IMR-90 (cell line): ENCODE data around the gene P2RX7. TPM values are rescaled to one million over a fixed set of nuclear protein-coding genes. Genes with fewer than 3 reads are reported as not detected.
A peak's percentile ranks its signal among the peaks of the same experiment; 100 is the strongest.

Source experiments
- ATAC-seq: fragments of 200-7000 bp; cut with Tn5 transposase; 2 replicates; pipeline ENCODE4 v1.9.1; 2020; ENCODE audit warnings: low read depth, mild to moderate bottlenecking, moderate library complexity
- BruUV-seq: library from RNA; stranded (reverse); fragments of 400-500 nt; replicated peaks from 2 replicates; lab custom pipeline; 2021; lab: Mats Ljungman, UMichigan
- CTCF ChIA-PET: fragments of 300-600 bp; formaldehyde crosslinking; extraction: SDS; loops from one replicate; lab custom pipeline; 2021; ENCODE audit warnings: antibody characterized with exemption; lab: Yijun Ruan, JAX
- POLR2A ChIA-PET: fragments of 300-600 bp; sonication (Branson Sonifier 250); formaldehyde crosslinking; loops from one replicate; lab custom pipeline; 2022; ENCODE audit warnings: antibody characterized with exemption; ENCODE audit not compliant: unreplicated experiment; lab: Charles Lee
- DNase-seq: peaks from one replicate; pipeline ENCODE4 v3.0.0; 2013
- H2AFZ ChIP-seq: replicated peaks from 2 replicates; pipeline ENCODE3; 2013; ENCODE audit warnings: low read length, mild to moderate bottlenecking; ENCODE audit not compliant: poor library complexity
- H2AK5ac ChIP-seq: 2 replicates; pipeline ENCODE4 v1.6.1; 2013; ENCODE audit warnings: low read depth, low read length, inconsistent platforms
- H2AK9ac ChIP-seq: replicated peaks from 2 replicates; pipeline ENCODE3; 2013; ENCODE audit warnings: mild to moderate bottlenecking, low read depth, low read length, moderate library complexity; ENCODE audit not compliant: poor library complexity
- H2BK120ac ChIP-seq: 2 replicates; pipeline ENCODE4 v1.6.1; 2013; ENCODE audit warnings: low read depth, low read length, inconsistent platforms
- H2BK15ac ChIP-seq: 3 replicates; pipeline ENCODE4 v1.6.1; 2013; ENCODE audit warnings: low read depth, low read length, inconsistent platforms
- H2BK20ac ChIP-seq: 2 replicates; pipeline ENCODE4 v1.6.1; 2013; ENCODE audit warnings: low read depth, mild to moderate bottlenecking, inconsistent platforms, low read length, moderate library complexity
- H2BK5ac ChIP-seq: 2 replicates; pipeline ENCODE4 v1.6.1; 2013; ENCODE audit warnings: mild to moderate bottlenecking, low read depth, low read length, inconsistent platforms; ENCODE audit not compliant: poor library complexity, severe bottlenecking
- H3K14ac ChIP-seq: replicated peaks from 2 replicates; pipeline ENCODE4 v1.6.1; 2013; ENCODE audit warnings: low read depth, low read length, inconsistent platforms
- H3K18ac ChIP-seq: 2 replicates; pipeline ENCODE4 v1.6.1; 2013; ENCODE audit warnings: low read depth, low read length, control low read depth
- H3K23ac ChIP-seq: 2 replicates; pipeline ENCODE4 v1.6.1; 2013; ENCODE audit warnings: low read depth, low read length, inconsistent platforms
- H3K27ac ChIP-seq: 2 replicates; pipeline ENCODE4 v1.5.1; 2013; ENCODE audit warnings: mild to moderate bottlenecking, control low read depth, low read length; ENCODE audit not compliant: insufficient read depth
- H3K27me3 ChIP-seq: 2 replicates; pipeline ENCODE4 v1.6.1; 2013; ENCODE audit warnings: low read length; ENCODE audit not compliant: control insufficient read depth, insufficient read depth
- H3K36me3 ChIP-seq: 2 replicates; pipeline ENCODE4 v1.6.1; 2013; ENCODE audit warnings: low read length, mixed read lengths; ENCODE audit not compliant: control insufficient read depth, insufficient read depth
- H3K4ac ChIP-seq: 2 replicates; pipeline ENCODE4 v1.6.1; 2013; ENCODE audit warnings: low read depth, low read length, inconsistent platforms
- H3K4me1 ChIP-seq: 2 replicates; pipeline ENCODE4 v1.6.1; 2013; ENCODE audit warnings: low read length, mixed read lengths; ENCODE audit not compliant: control insufficient read depth, insufficient read depth
- H3K4me2 ChIP-seq: 2 replicates; pipeline ENCODE4 v1.6.1; 2013; ENCODE audit warnings: low read depth, mild to moderate bottlenecking, control low read depth, low read length, moderate library complexity
- H3K4me3 ChIP-seq: 2 replicates; pipeline ENCODE4 v1.5.1; 2013; ENCODE audit warnings: low read depth, mild to moderate bottlenecking, control low read depth, low read length, moderate library complexity; ENCODE audit not compliant: insufficient read depth
- H3K56ac ChIP-seq: 2 replicates; pipeline ENCODE4 v1.6.1; 2013; ENCODE audit warnings: low read length, inconsistent platforms; ENCODE audit not compliant: insufficient read depth; ENCODE audit errors: extremely low read depth
- H3K79me1 ChIP-seq, 2 experiments: 2 replicates each; pipeline ENCODE4 v1.6.1; 2013; ENCODE audit warnings: low read length in 2 of 2, inconsistent platforms in 1 of 2, low read depth in 1 of 2
- H3K9ac ChIP-seq: 2 replicates; pipeline ENCODE4 v1.6.1; 2013; ENCODE audit warnings: low read depth, low read length, control low read depth
- H3K9me1 ChIP-seq: 2 replicates; pipeline ENCODE4 v1.6.1; 2013; ENCODE audit warnings: low read length, inconsistent platforms; ENCODE audit not compliant: insufficient read depth
- H3K9me3 ChIP-seq: 2 replicates; pipeline ENCODE4 v1.6.1; 2013; ENCODE audit warnings: low read length; ENCODE audit not compliant: control insufficient read depth, insufficient read depth
- H4K20me1 ChIP-seq: 2 replicates; pipeline ENCODE4 v1.6.1; 2013; ENCODE audit warnings: low read length, inconsistent platforms; ENCODE audit not compliant: insufficient read depth
- H4K5ac ChIP-seq: 2 replicates; pipeline ENCODE4 v1.6.1; 2013; ENCODE audit warnings: mild to moderate bottlenecking, low read depth, low read length, control low read depth
- H4K8ac ChIP-seq, 2 experiments: 2 replicates each; pipeline ENCODE4 v1.6.1; 2013; ENCODE audit warnings: low read depth in 2 of 2, low read length in 2 of 2, control low read depth in 1 of 2, inconsistent platforms in 1 of 2
- H4K91ac ChIP-seq: 2 replicates; pipeline ENCODE4 v1.6.1; 2013; ENCODE audit warnings: low read depth, low read length, inconsistent platforms; ENCODE audit not compliant: insufficient read depth
- RCOR1 ChIP-seq: IDR thresholded peaks from 2 replicates; pipeline ENCODE4 v1.6.1; 2012; ENCODE audit warnings: mild to moderate bottlenecking, low read length, improper control_type of control experiment; ENCODE audit not compliant: insufficient replicate concordance
- RFX5 ChIP-seq: IDR thresholded peaks from 2 replicates; pipeline ENCODE4 v1.8.0; 2012; ENCODE audit warnings: low read depth, mild to moderate bottlenecking, low read length, moderate library complexity
- WGBS, 2 experiments: methylation state at CpG; one replicate each; pipeline versions ENCODE4 v1.1.5 to v1.1.7; 2013; ENCODE audit warnings: missing lambda C conversion rate in 2 of 2; ENCODE audit not compliant: insufficient read length in 1 of 2; ENCODE audit errors: extremely low coverage in 2 of 2; 5-methylcytosine and 5-hydroxymethylcytosine counted together
- dilution Hi-C: fragments of 300-500 bp; cut with HindIII; formaldehyde crosslinking; loops from one replicate; pipeline ENCODE4 v1.14.3; 2018; ENCODE audit warnings: low sequenced_read_pairs; ENCODE audit not compliant: unreplicated experiment
- in situ Hi-C: fragments of 300-500 bp; cut with MboI; formaldehyde crosslinking; loops from 3 replicates; pipeline ENCODE4 v1.14.3; 2019; ENCODE audit warnings: low sequenced_read_pairs, inconsistent platforms, mixed read lengths
- intact Hi-C: fragments of 100-400 bp; cut with micrococcal nuclease; formaldehyde crosslinking; loops from 2 replicates; pipeline ENCODE4 v1.10.0; 2022
- polyA plus RNA-seq, 3 experiments: library from polyadenylated mRNA; depleted of rRNA; stranded (reverse); fragments of >200 nt; gene quantifications; 2 replicates each; pipeline ENCODE4 v1.2.3, GENCODE V29; 2012; ENCODE audit warnings: low replicate concordance in 1 of 3
- total RNA-seq: library from RNA; depleted of rRNA; stranded (reverse); fragments of >200 nt; gene quantifications from 2 replicates; pipeline ENCODE4 v1.2.3, GENCODE V29; 2012
- TF ChIP-seq, protein P1 (sequence below): fragments of 150-350 bp; IDR thresholded peaks from 2 replicates; pipeline ENCODE4 v1.6.1; 2017; ENCODE audit warnings: mild to moderate bottlenecking, antibody characterized with exemption, low read length, low read depth

Gene P2RX7
- total and polyA plus RNA-seq, 2 of the 4 experiments (the other 2 are of a cell fraction) = 0.07 to 0.18 TPM

DNA sequence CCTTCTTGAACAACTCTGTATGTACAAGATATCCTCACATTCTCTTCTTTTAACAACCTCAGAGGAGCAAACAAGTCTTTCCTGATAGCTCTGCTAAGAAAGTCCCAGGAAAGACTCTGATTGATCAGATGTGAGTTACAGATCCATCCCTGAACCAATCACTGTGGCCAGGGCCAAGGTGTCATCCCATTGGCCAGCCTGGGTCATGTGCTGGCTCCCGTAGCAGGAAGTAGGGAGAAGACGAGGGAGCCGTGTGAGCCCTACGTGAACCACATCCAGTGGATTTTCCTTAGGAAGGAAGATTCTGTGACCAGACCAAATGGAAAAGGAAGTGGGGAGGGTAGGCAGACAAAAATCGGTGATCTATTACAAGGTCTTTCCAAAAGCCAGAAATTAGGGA is 5.6 kb downstream of the P2RX7 start:
- Histone ChIP-seq H3K23ac (no peak overlapping the region), H3K14ac (no peak overlapping the region), H2BK5ac (no peak overlapping the region), H3K56ac (no peak overlapping the region), H3K27ac (no peak overlapping the region), H3K4me3 (no peak overlapping the region), H3K9me3 (peaks cover 3% of the 10 kb centered on the region; the same call in 1 of the 2 replicates), H3K4me1 (peaks cover under 1% of the 10 kb centered on the region), H3K18ac (no peak overlapping the region), H3K9me1 (no peaks in the 10 kb centered on the region; the same call in 1 of the 2 replicates), H3K4me2 (no peak overlapping the region), H4K91ac (no peak overlapping the region), H2AK5ac (no peak overlapping the region), H3K27me3 (no peaks in the 10 kb centered on the region; the same call in none of the 2 replicates), H4K8ac (no peak overlapping the region), H4K20me1 (no peaks in the 10 kb centered on the region), H2AFZ (no peak overlapping the region), H2BK15ac (no peak overlapping the region), H2AK9ac (no peak overlapping the region), H2BK120ac (no peak overlapping the region), H3K9ac (no peak overlapping the region), H2BK20ac (no peak overlapping the region), H3K36me3 (no peaks in the 10 kb centered on the region), H4K5ac (no peak overlapping the region), H3K4ac (no peak overlapping the region), H3K79me1 (no peaks in the 10 kb centered on the region)
- no peak for TF ChIP-seq RFX5
- no peak for TF ChIP-seq RCOR1
- TF ChIP-seq, protein P1, sequence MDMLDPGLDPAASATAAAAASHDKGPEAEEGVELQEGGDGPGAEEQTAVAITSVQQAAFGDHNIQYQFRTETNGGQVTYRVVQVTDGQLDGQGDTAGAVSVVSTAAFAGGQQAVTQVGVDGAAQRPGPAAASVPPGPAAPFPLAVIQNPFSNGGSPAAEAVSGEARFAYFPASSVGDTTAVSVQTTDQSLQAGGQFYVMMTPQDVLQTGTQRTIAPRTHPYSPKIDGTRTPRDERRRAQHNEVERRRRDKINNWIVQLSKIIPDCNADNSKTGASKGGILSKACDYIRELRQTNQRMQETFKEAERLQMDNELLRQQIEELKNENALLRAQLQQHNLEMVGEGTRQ = peak; percentile 82
- POLR2A ChIA-PET = no interaction called here
- intact Hi-C loops = no loop called here
- dilution Hi-C loops = no loop called here
- CTCF ChIA-PET = no interaction called here
- in situ Hi-C loops = no loop called here
- 40% methylated on average over 1 of the region's 5 CpGs; no CpG with 5 or more reads in 1 of the 2 experiments for WGBS, 2 experiments
- ATAC-seq = no peak
- no TSS peak for BruUV-seq
- no peak for DNase-seq
